Activated effector memory CD4-positive, alpha-beta T cell treated with anti-CD3 and anti-CD28 coated beads, Interleukin-2, amount 50 U/mL, for 16 hours (primary cell): ENCODE data around the gene NPEPPS.

Experiments
- DNase-seq: peaks from one replicate; pipeline ENCODE4 v3.0.0-alpha.2; 2020

The NPEPPS gene

GRCh38 chr17:47632991-47633390 is 102.1 kb downstream of the NPEPPS start:
- DNase-seq = no peak

GRCh38 chr17:47633996-47634395 is 103.1 kb downstream of the NPEPPS start:
- DNase-seq = no peak

- DNase-seq = no peak
Measured at GRCh38 chr17:47634870-47635269, 104.0 kb downstream of the NPEPPS start.

GRCh38 chr17:47635734-47636133 is 104.8 kb downstream of the NPEPPS start:
- DNase-seq = no peak

DNA sequence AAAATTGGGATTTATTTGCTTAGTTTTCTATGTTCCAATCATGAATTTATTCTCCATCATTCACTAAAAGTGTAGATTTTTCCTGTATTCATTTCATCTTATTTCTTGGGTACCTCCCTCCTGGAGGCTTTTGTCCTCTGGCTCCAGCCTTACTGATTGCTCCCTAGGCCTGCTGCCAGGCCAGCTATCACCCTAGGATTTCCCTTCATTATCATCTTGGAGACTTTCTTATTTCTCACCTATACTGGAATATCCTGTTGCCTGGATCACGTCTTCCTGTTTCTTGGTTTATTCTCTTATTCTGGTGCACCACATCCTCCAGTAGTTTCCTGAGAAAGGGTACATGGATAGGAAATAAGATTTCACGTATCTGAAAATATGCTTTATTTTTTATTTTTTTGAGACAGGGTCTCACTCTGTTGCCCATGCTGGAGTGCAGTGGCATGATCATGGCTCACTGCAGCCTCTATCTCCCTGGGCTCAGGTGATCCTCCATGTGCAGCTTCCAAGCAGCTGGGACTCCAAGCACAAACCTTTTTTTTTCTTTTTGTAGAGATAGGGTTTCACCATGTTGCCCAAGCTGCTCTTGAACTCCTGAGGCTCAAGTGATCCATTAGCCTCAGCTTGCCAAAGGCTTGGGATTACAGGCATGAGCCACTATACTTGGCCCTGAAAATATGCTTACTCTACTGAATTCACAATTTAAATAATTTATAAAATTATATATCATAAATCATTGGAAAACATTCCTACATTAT is 105.5 kb downstream of the NPEPPS start:
- no peak for DNase-seq

- no peak for DNase-seq
Measured at GRCh38 chr17:47638903-47639302, 108.0 kb downstream of the NPEPPS start.

DNA sequence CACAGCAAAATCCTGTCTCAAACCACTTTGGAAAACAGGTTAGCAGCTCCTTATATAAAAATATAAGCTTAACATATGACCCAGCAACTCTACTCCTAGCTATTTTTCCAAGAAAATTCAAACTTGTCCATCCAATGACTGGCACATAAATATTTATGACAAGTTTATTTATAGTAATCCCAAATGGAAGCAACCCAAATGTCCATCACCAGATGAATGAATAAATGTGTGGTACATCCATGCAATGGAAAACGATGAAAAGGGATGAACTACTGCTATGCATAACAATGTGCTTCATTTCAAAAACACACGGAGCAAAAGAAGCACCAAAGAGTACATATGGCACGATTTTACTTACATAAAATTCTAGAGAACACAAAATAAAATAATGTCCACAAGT is 109.2 kb downstream of the NPEPPS start:
- no peak for DNase-seq

DNA sequence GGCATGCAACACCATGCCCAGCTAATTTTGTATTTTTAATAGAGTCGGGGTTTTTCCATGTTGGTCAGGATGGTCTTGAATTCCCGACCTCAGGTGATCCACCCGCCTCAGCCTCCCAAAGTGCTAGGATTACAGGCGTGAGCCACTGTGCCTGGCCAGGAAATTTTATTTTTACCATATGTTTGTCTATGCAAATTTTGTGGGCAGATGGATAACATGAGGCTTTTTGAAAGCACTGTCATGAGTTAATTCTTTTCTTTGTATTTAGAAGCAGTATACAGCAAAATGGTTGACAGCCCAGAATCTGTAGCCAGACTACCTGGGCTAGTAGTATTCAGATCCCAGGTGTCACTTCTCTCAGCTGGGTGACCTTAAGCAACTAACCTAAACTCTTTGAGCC is 110.3 kb downstream of the NPEPPS start:
- DNase-seq = no peak

DNA sequence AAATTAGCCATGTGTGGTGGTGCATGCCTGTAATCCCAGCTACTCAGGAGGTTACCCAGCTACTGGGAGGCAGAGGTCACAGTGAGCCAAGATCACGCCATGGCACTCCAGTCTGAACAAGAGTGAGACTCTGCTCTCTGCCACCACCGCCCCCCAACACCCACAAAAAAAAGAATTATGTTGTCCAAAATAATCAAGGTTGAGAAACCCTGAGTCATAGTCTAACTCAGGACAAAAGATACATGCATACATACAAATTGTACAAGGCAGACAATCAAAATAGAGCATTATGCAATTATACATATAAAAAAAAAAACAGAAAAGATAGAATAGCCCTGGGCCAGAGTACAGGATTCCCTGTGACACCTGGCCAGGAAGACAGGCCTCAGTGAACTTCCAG is 112.2 kb downstream of the NPEPPS start:
- no peak for DNase-seq

GRCh38 chr17:47644324-47644723 is 113.4 kb downstream of the NPEPPS start:
- no peak for DNase-seq

DNA sequence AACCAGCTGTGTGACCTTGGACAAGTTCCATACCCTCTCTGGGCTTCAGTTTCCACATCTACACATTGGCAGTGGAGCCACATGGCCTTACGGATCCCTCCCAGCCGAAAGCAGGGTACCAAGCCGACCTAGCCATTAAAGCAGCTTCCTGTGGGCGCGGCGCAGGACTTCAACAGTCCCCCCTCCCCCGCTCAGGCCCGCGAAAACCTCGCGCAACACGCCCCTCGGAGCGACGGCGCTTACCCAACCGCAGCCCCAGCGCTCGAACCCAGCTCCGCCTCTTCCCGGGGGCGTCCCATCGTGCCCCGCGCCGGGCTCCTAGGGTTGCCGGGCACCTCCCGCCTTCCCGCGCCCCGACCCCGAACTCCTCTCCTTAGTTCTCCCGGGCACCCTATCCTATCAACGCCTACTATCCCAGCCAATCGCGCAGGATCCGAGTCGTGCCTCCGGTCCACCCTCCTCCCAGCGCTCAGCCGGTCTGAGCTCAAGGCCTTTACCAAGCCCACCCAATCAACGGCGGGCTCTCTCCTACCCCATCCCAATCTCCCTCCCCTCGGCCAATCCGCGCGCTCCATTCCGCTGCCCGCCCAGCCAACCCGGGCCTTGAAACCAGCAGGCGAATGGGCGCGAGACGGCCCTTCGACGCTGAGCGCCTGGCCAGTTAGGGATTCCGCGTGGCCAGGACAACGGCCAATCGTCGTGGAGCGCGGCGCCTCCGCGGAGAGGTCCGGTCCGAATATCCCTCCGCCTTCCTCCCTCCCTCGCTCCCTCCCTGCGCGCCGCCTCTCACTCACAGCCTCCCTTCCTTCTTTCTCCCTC is 118.5 kb downstream of the NPEPPS start, which contains the start of gene KPNB1:
TSS of gene KPNB1 (plus strand) at position 767 of the 819 bp plus-strand sequence. CDS start 326 bp downstream, outside the sequence.
- peak; percentile 99 for DNase-seq

DNA sequence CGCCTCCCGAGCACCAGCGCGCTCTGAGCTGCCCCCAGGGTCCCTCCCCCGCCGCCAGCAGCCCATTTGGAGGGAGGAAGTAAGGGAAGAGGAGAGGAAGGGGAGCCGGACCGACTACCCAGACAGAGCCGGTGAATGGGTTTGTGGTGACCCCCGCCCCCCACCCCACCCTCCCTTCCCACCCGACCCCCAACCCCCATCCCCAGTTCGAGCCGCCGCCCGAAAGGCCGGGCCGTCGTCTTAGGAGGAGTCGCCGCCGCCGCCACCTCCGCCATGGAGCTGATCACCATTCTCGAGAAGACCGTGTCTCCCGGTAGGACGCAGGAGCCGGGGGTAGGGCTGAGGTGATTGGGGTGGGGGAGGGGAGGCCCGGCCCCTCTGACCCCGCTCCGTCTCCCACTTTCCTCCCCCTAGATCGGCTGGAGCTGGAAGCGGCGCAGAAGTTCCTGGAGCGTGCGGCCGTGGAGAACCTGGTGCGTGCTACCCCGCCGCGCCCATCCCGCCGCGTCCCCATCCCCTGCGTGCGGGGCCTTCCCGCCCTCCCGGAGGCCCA is 119.1 kb downstream of the NPEPPS start:
- DNase-seq = no peak

DNA sequence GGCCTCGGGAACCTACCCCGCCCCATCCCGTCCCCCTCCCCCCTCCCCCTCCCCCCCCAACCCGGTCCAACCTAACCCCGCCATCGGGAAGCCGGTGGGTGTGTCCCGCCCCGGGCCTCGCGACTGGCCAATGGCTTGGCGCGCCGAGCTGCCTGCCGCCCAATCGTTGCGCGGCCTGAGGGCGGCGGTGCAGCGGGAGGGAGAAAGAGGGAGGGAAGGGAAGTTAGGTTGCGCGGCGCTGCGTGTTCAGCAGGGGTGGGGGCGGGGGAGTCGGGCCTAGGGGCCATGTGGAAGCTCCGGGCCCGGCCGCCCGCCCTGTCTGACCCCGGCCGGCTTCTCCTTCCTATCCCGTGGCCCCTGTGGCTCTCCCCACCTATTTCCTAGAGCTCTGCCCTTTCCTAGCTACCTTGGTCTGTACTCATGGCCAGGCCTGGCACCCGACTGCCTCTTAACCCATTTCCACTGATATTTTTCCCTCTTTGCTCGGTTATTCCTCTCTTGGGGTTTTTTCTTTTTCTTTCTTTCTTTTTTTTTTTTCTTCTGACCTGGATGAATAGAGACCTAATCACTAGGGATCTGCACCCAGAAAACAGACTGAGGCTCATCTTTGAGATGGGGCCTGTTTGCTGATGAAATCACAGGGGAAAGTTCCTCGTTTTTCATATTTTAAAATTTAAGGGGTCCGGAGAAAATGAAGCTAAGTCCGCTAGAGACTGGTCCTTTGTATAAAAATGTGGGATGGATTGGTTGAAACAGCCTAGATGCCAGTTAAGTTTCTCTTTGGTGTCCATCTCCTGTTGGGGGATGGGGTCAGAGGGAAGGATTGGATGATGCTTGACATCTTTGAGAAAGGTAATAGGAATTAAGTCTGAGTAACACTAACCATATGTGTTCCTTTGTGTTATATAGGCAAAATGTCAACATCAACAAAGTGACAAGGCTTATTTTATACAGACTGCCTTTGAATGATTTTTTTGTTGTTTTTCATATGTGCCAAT is 119.9 kb downstream of the NPEPPS start:
- DNase-seq = peak; percentile 98

- no peak for DNase-seq
Measured at GRCh38 chr17:47651704-47652103, 120.8 kb downstream of the NPEPPS start.

DNA sequence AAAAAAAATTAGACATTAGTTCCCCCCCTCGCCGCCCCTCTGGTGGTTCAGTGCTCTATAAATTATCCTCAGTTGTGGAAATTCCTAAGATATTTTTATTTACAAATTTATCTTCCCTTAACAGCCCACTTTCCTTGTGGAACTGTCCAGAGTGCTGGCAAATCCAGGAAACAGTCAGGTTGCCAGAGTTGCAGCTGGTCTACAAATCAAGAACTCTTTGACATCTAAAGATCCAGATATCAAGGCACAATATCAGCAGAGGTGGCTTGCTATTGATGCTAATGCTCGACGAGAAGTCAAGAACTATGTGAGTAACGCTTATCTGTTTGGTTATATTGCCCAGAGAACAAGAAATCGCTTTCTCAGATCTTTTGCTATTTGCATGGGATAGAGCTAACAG is 121.7 kb downstream of the NPEPPS start:
- DNase-seq = no peak

- DNase-seq = no peak
Measured at GRCh38 chr17:47653442-47653841, 122.5 kb downstream of the NPEPPS start.

- DNase-seq = no peak
Measured at GRCh38 chr17:47654991-47655390, 124.1 kb downstream of the NPEPPS start.

GRCh38 chr17:47660064-47660492 is 129.2 kb downstream of the NPEPPS start:
- no peak for DNase-seq

- peak; percentile 84 for DNase-seq
Measured at GRCh38 chr17:47663912-47664623, 133.2 kb downstream of the NPEPPS start.

DNA sequence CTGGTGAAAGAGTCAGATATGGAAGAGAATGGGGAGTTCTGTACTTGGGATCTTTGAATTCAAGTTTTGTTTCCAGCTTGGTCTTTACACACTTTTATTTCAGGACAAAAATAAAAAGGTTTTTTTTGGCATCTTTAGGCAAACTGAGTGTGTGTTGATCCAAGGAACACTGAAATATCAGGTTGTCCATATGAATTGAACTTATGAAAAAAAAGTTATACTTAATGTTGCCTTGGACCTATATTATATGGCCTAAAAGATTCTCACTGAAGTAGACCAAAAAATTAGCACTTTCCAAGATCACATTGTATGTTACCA is 133.7 kb downstream of the NPEPPS start:
- no peak for DNase-seq

GRCh38 chr17:47665655-47666054 is 134.7 kb downstream of the NPEPPS start:
- no peak for DNase-seq

DNA sequence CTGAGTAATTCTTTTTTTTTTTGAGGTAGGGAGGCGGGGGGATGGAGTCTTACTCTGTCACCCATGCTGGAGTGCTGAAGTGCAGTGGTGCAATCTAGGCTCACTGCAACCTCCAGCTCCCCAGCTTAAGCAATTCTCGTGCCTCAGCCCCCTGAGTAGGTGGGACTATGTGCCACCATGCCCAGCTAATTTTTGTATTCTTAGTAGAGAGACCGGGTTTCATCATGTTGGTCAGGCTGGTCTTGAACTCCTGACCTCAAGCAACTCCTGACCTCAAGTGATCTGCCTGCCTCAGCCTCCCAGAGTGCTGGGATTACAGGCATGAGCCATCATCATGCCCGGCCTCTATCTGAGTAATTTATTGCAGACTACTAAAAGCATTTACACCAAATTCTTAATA is 138.2 kb downstream of the NPEPPS start:
- DNase-seq = no peak
